OCI-LY3 (cell line): ENCODE data around the gene NFE2.
A peak's percentile ranks its signal among the peaks of the same experiment; 100 is the strongest.
"Not testable (repeated sequence)": the region's sequence is repeated elsewhere in the genome, so short reads cannot be mapped to it uniquely, and the experiment has no call there.

Source experiments
- H2AFZ ChIP-seq: fragments of 200-600, 300-600 bp; shearing (Covaris generic); 2 replicates; pipeline ENCODE4 v1.6.0; 2014; ENCODE audit warnings: antibody characterized with exemption, low read depth, low read length
- H3K27ac ChIP-seq: fragments of 200-600, 300-600 bp; sonication (generic); 2 replicates; pipeline ENCODE4 v1.5.1; 2014; ENCODE audit warnings: mild to moderate bottlenecking, low read length, moderate library complexity, mixed read lengths
- H3K27me3 ChIP-seq: fragments of 200-600, 300-600 bp; sonication (generic); 2 replicates; pipeline ENCODE4 v1.6.1; 2014; ENCODE audit warnings: low read depth, low read length, mixed read lengths
- H3K36me3 ChIP-seq: fragments of 200-600, 300-600 bp; sonication (generic); replicated peaks from 2 replicates; pipeline ENCODE3; 2014; ENCODE audit warnings: low read depth, low read length, mixed read lengths
- H3K4me1 ChIP-seq: fragments of 300-600, 200-600 bp; sonication (generic); 2 replicates; pipeline ENCODE4 v1.6.1; 2014; ENCODE audit warnings: low read length, mixed read lengths
- H3K4me2 ChIP-seq: fragments of 200-600, 300-600 bp; sonication (generic); 2 replicates; pipeline ENCODE4 v1.6.1; 2014; ENCODE audit warnings: low read length, mixed read lengths
- H3K4me3 ChIP-seq: fragments of 300-600, 200-600 bp; sonication (generic); 2 replicates; pipeline ENCODE4 v1.5.1; 2014; ENCODE audit warnings: antibody characterized with exemption, mild to moderate bottlenecking, low read length, moderate library complexity
- H3K79me2 ChIP-seq: fragments of 300-600, 200-600 bp; shearing (Covaris generic); 2 replicates; pipeline ENCODE4 v1.6.1; 2014; ENCODE audit warnings: mild to moderate bottlenecking, low read length, mixed read lengths
- H3K9ac ChIP-seq: fragments of 300-600, 200-600 bp; shearing (Covaris generic); 2 replicates; pipeline ENCODE4 v1.6.0; 2014; ENCODE audit warnings: mild to moderate bottlenecking, low read length, moderate library complexity
- H3K9me3 ChIP-seq: fragments of 200-600, 300-600 bp; shearing (Covaris generic); 2 replicates; pipeline ENCODE4 v1.6.1; 2014; ENCODE audit warnings: low read length, mixed read lengths; ENCODE audit not compliant: insufficient read depth
- H4K20me1 ChIP-seq: fragments of 200-600, 300-600 bp; sonication (generic); 2 replicates; pipeline ENCODE4 v1.6.1; 2016; ENCODE audit warnings: low read length, mixed read lengths; ENCODE audit not compliant: insufficient read depth
- EZH2phosphoT487 ChIP-seq: fragments of 200-600 bp; shearing (Covaris generic); IDR thresholded peaks from 2 replicates; pipeline ENCODE4 v1.6.1; 2018; ENCODE audit warnings: antibody characterized with exemption, mixed run types, low read depth
- TF ChIP-seq, protein P1 (sequence below): fragments of 200-600, 300-600 bp; sonication (generic); IDR thresholded peaks from 2 replicates; pipeline ENCODE4 v1.5.1; 2014; ENCODE audit warnings: antibody characterized with exemption, low read length, low read depth

Gene NFE2

GRCh38 chr12:54285150-54286041 is 15.4 kb downstream of the NFE2 start:
- Histone ChIP-seq H2AFZ (no peak overlapping the region), H3K9me3 (no peaks in the 10 kb centered on the region), H4K20me1 (peaks cover 56% of the 10 kb centered on the region), H3K79me2 (peaks cover 38% of the 10 kb centered on the region), H3K27me3 (no peaks in the 10 kb centered on the region), H3K4me3 (no peak overlapping the region), H3K9ac (no peak overlapping the region), H3K27ac (no peak overlapping the region), H3K4me2 (no peak overlapping the region), H3K4me1 (peaks cover 27% of the 10 kb centered on the region), H3K36me3 (peaks cover 66% of the 10 kb centered on the region)
- TF ChIP-seq, protein P1, sequence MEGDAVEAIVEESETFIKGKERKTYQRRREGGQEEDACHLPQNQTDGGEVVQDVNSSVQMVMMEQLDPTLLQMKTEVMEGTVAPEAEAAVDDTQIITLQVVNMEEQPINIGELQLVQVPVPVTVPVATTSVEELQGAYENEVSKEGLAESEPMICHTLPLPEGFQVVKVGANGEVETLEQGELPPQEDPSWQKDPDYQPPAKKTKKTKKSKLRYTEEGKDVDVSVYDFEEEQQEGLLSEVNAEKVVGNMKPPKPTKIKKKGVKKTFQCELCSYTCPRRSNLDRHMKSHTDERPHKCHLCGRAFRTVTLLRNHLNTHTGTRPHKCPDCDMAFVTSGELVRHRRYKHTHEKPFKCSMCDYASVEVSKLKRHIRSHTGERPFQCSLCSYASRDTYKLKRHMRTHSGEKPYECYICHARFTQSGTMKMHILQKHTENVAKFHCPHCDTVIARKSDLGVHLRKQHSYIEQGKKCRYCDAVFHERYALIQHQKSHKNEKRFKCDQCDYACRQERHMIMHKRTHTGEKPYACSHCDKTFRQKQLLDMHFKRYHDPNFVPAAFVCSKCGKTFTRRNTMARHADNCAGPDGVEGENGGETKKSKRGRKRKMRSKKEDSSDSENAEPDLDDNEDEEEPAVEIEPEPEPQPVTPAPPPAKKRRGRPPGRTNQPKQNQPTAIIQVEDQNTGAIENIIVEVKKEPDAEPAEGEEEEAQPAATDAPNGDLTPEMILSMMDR, result peak; percentile 23; the same call in 1 of the 2 replicates
- TF ChIP-seq EZH2phosphoT487, result no peak

GRCh38 chr12:54284070-54284780 is 16.6 kb downstream of the NFE2 start:
- Histone ChIP-seq H3K36me3 (peaks cover 68% of the 10 kb centered on the region), H3K4me1 (peaks cover 27% of the 10 kb centered on the region), H3K4me2 (peak overlapping the region; percentile 94), H3K79me2 (peaks cover 42% of the 10 kb centered on the region), H4K20me1 (peaks cover 56% of the 10 kb centered on the region)
- H2AFZ ChIP-seq, H3K4me3 ChIP-seq, H3K9ac ChIP-seq, H3K27me3 ChIP-seq, H3K27ac ChIP-seq, H3K9me3 ChIP-seq: not testable (repeated sequence)

- H3K9me3 ChIP-seq, result no peaks in the 10 kb centered on the region
- no peak for TF ChIP-seq EZH2phosphoT487
- TF ChIP-seq, protein P1, result no peak
- H3K27me3 ChIP-seq, result no peaks in the 10 kb centered on the region
- peaks cover 53% of the 10 kb centered on the region for H3K79me2 ChIP-seq
- H3K9ac ChIP-seq, result no peak overlapping the region
- H3K4me2 ChIP-seq, result peak overlapping the region; percentile 94
- H2AFZ ChIP-seq, result no peak overlapping the region
- H3K4me3 ChIP-seq, result peak overlapping the region; percentile 93
- H3K36me3 ChIP-seq, result peaks cover 79% of the 10 kb centered on the region
- peaks cover 34% of the 10 kb centered on the region for H3K4me1 ChIP-seq
- peaks cover 57% of the 10 kb centered on the region for H4K20me1 ChIP-seq
- no peak overlapping the region for H3K27ac ChIP-seq
These were observed 17.7 kb downstream of the NFE2 start for GRCh38 chr12:54282949-54283593.

DNA sequence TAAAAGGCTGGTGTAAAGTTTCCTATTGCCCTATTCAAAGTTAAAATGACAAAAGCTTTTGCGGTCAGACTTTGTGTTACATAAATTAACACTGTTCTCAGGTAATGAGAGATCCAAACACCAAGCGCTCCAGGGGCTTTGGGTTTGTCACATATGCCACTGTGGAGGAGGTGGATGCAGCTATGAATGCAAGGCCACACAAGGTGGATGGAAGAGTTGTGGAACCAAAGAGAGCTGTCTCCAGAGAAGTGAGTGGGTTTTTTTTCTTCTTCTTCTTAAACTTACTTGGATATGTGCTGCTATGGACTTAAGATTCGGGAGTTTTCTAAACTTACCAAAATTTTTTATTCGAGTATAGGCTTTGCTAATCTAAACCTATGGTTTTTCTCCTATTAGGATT is 19.1 kb downstream of the NFE2 start:
- Histone ChIP-seq H3K27ac (peak overlapping the region; percentile 80), H3K4me2 (peak overlapping the region; percentile 94), H3K9ac (peak overlapping the region; percentile 99), H3K36me3 (peaks cover 72% of the 10 kb centered on the region), H3K79me2 (peaks cover 67% of the 10 kb centered on the region), H3K4me1 (peaks cover 45% of the 10 kb centered on the region), H4K20me1 (peaks cover 48% of the 10 kb centered on the region), H3K4me3 (peak overlapping the region; percentile 93)
- H2AFZ ChIP-seq, H3K9me3 ChIP-seq, H3K27me3 ChIP-seq: not testable (repeated sequence)

GRCh38 chr12:54281261-54281638 is 19.6 kb downstream of the NFE2 start:
- H3K27me3 ChIP-seq, result not testable (repeated sequence)
- peaks cover 70% of the 10 kb centered on the region for H3K36me3 ChIP-seq

More at GRCh38 chr12:54281261-54281638, 19.6 kb downstream of the NFE2 start:
- Histone ChIP-seq H3K4me3 (peak overlapping the region; percentile 93), H3K4me1 (peaks cover 49% of the 10 kb centered on the region), H3K4me2 (peak overlapping the region; percentile 94), H3K79me2 (peaks cover 72% of the 10 kb centered on the region), H3K27ac (peak overlapping the region; percentile 80), H4K20me1 (peaks cover 43% of the 10 kb centered on the region), H3K9ac (peak overlapping the region; percentile 99)
- H2AFZ ChIP-seq, H3K9me3 ChIP-seq: not testable (repeated sequence)
